Measurements from ENCODE around the gene R3HDM1.
A peak's percentile ranks its signal among the peaks of the same experiment; 100 is the strongest.
"Not testable (repeated sequence)": the region's sequence is repeated elsewhere in the genome, so short reads cannot be mapped to it uniquely, and the experiment has no call there.

R3HDM1 gene

GRCh38 chr2:135531231-135532197 is at the start of gene R3HDM1:
Gene R3HDM1 (plus strand): TSS chr2:135531484. CDS start chr2:135604846, 73,362 bp downstream.
- peak; percentile 99 for DNase-seq (ENCODE audit: low spot score)

GRCh38 chr2:135485441-135485840 is 45.8 kb upstream of the R3HDM1 start:
- no peak for DNase-seq (ENCODE audit: low spot score)

GRCh38 chr2:135490376-135490775 is 40.9 kb upstream of the R3HDM1 start:
- DNase-seq (ENCODE audit: low spot score) = no peak

GRCh38 chr2:135494503-135494902 is 36.8 kb upstream of the R3HDM1 start:
- DNase-seq (ENCODE audit: low spot score) = no peak

GRCh38 chr2:135494917-135495316 is 36.4 kb upstream of the R3HDM1 start:
- no peak for DNase-seq (ENCODE audit: low spot score)

GRCh38 chr2:135498588-135498987 is 32.7 kb upstream of the R3HDM1 start:
- DNase-seq (ENCODE audit: low spot score) = not testable (repeated sequence)

GRCh38 chr2:135504811-135505210 is 26.5 kb upstream of the R3HDM1 start:
- DNase-seq (ENCODE audit: low spot score) = no peak

- DNase-seq (ENCODE audit: low spot score) = no peak
Observed at GRCh38 chr2:135510577-135510976, 20.7 kb upstream of the R3HDM1 start.

GRCh38 chr2:135512099-135512498 is 19.2 kb upstream of the R3HDM1 start:
- no peak for DNase-seq (ENCODE audit: low spot score)

- DNase-seq (ENCODE audit: low spot score) = no peak
Observed at GRCh38 chr2:135525786-135526185, 5.5 kb upstream of the R3HDM1 start.

GRCh38 chr2:135528006-135528405 is 3.3 kb upstream of the R3HDM1 start:
- DNase-seq (ENCODE audit: low spot score) = no peak

- DNase-seq (ENCODE audit: low spot score) = peak; percentile 99
Observed at GRCh38 chr2:135530313-135531230, 712 bp upstream of the R3HDM1 start, which contains the start of gene ZRANB3. Gene ZRANB3 (minus strand): TSS chr2:135531218.

- peak; percentile 2 for DNase-seq (ENCODE audit: low spot score)
Observed at GRCh38 chr2:135532581-135532980, 1.3 kb downstream of the R3HDM1 start.

- not testable (repeated sequence) for DNase-seq (ENCODE audit: low spot score)
Observed at GRCh38 chr2:135533545-135533944, 2.3 kb downstream of the R3HDM1 start.

- DNase-seq (ENCODE audit: low spot score) = no peak
Observed at GRCh38 chr2:135546436-135546835, 15.2 kb downstream of the R3HDM1 start.

- DNase-seq (ENCODE audit: low spot score) = no peak
Observed at GRCh38 chr2:135547311-135547710, 16.0 kb downstream of the R3HDM1 start.

- DNase-seq (ENCODE audit: low spot score) = no peak
Observed at GRCh38 chr2:135551356-135551755, 20.1 kb downstream of the R3HDM1 start.

- DNase-seq (ENCODE audit: low spot score) = no peak
Observed at GRCh38 chr2:135552887-135553286, 21.6 kb downstream of the R3HDM1 start.

- DNase-seq (ENCODE audit: low spot score) = no peak
Observed at GRCh38 chr2:135555311-135555710, 24.0 kb downstream of the R3HDM1 start.

GRCh38 chr2:135557530-135557929 is 26.2 kb downstream of the R3HDM1 start:
- DNase-seq (ENCODE audit: low spot score) = no peak

GRCh38 chr2:135561925-135562324 is 30.6 kb downstream of the R3HDM1 start:
- DNase-seq (ENCODE audit: low spot score) = no peak

GRCh38 chr2:135563793-135564192 is 32.5 kb downstream of the R3HDM1 start:
- DNase-seq (ENCODE audit: low spot score) = no peak
